Mesenchymal stem cell (in vitro differentiated cells and primary cell): ENCODE data around the gene MKRN2. TPM values are rescaled to one million over a fixed set of nuclear protein-coding genes. Genes with fewer than 3 reads are reported as not detected.

Experiments used
- DNase-seq: peaks from one replicate; pipeline ENCODE4 v3.0.0-alpha.2; 2013
- H2AFZ ChIP-seq: one replicate; pipeline ENCODE4 v1.6.1; 2013; ENCODE audit warnings: low read depth, mild to moderate bottlenecking, control low read depth, inconsistent platforms, low read length, moderate library complexity
- H2AK5ac ChIP-seq: 2 replicates; pipeline ENCODE4 v1.6.1; 2013; ENCODE audit warnings: low read length, moderate library complexity, mild to moderate bottlenecking, inconsistent platforms; ENCODE audit not compliant: severe bottlenecking
- H2BK120ac ChIP-seq: one replicate; pipeline ENCODE4 v1.6.1; 2013; ENCODE audit warnings: low read depth, mild to moderate bottlenecking, inconsistent platforms, low read length, moderate library complexity
- H2BK12ac ChIP-seq, 2 experiments: one replicate each; pipeline ENCODE4 v1.6.1; 2013; ENCODE audit warnings: inconsistent platforms in 2 of 2, low read length in 2 of 2, mild to moderate bottlenecking in 2 of 2, moderate library complexity in 2 of 2, control low read depth in 1 of 2
- H2BK15ac ChIP-seq: one replicate; pipeline ENCODE4 v1.6.1; 2013; ENCODE audit warnings: mild to moderate bottlenecking, low read depth, inconsistent platforms; ENCODE audit not compliant: poor library complexity, severe bottlenecking
- H2BK5ac ChIP-seq: 2 replicates; pipeline ENCODE4 v1.6.1; 2013; ENCODE audit warnings: low read depth, mild to moderate bottlenecking, low read length, control low read depth, inconsistent platforms; ENCODE audit not compliant: poor library complexity, severe bottlenecking
- H3K14ac ChIP-seq, 2 experiments: one replicate each; pipeline ENCODE4 v1.6.1; 2013; ENCODE audit warnings: inconsistent platforms in 2 of 2, low read length in 2 of 2, control low read depth in 1 of 2, mild to moderate bottlenecking in 1 of 2, moderate library complexity in 1 of 2
- H3K18ac ChIP-seq, 2 experiments: one replicate each; pipeline ENCODE4 v1.6.1; 2013; ENCODE audit warnings: inconsistent platforms in 2 of 2, low read length in 2 of 2, control low read depth in 1 of 2, low read depth in 1 of 2, mild to moderate bottlenecking in 1 of 2
- H3K23ac ChIP-seq, 2 experiments: one replicate each; pipeline ENCODE4 v1.6.1; 2013; ENCODE audit warnings: inconsistent platforms in 2 of 2, low read length in 2 of 2, mild to moderate bottlenecking in 2 of 2, moderate library complexity in 2 of 2, control low read depth in 1 of 2
- H3K27ac ChIP-seq: 2 replicates; pipeline ENCODE4 v1.5.1; 2013; ENCODE audit warnings: mild to moderate bottlenecking, moderate library complexity, low read length, control low read depth, inconsistent platforms; ENCODE audit not compliant: poor library complexity, severe bottlenecking
- H3K27me3 ChIP-seq, 2 experiments: 2 replicates each; pipeline versions ENCODE4 v1.6.1 to v1.7.0; 2013; ENCODE audit warnings: low read length in 2 of 2, mild to moderate bottlenecking in 2 of 2, moderate library complexity in 2 of 2, control low read depth in 1 of 2, inconsistent platforms in 1 of 2; ENCODE audit not compliant: control insufficient read depth in 1 of 2, insufficient read depth in 1 of 2
- H3K36me3 ChIP-seq, 2 experiments: 2 replicates each; pipeline versions ENCODE4 v1.6.1 to v1.7.0; 2013; ENCODE audit warnings: low read length in 2 of 2, control low read depth in 1 of 2, inconsistent platforms in 1 of 2, low read depth in 1 of 2, mild to moderate bottlenecking in 1 of 2; ENCODE audit not compliant: insufficient read depth in 2 of 2, control insufficient read depth in 1 of 2
- H3K4ac ChIP-seq, 2 experiments: one replicate each; pipeline ENCODE4 v1.6.1; 2013; ENCODE audit warnings: inconsistent platforms in 2 of 2, low read length in 2 of 2, mild to moderate bottlenecking in 2 of 2, moderate library complexity in 2 of 2, control low read depth in 1 of 2, low read depth in 1 of 2
- H3K4me1 ChIP-seq: 2 replicates; pipeline ENCODE4 v1.6.1; 2013; ENCODE audit warnings: low read depth, low read length, control low read depth; ENCODE audit not compliant: control insufficient read depth, insufficient read depth
- H3K4me2 ChIP-seq: 2 replicates; pipeline ENCODE4 v1.6.1; 2013; ENCODE audit warnings: low read length, mild to moderate bottlenecking, inconsistent platforms; ENCODE audit not compliant: poor library complexity, severe bottlenecking
- H3K4me3 ChIP-seq, 2 experiments: 2 replicates each; pipeline versions ENCODE4 v1.5.1 to v1.7.0; 2013; ENCODE audit warnings: low read length in 2 of 2, mild to moderate bottlenecking in 2 of 2, control low read depth in 1 of 2, low read depth in 1 of 2; ENCODE audit not compliant: insufficient read depth in 1 of 2
- H3K79me1 ChIP-seq: replicated peaks from 2 replicates; pipeline ENCODE4 v1.6.1; 2013; ENCODE audit warnings: mild to moderate bottlenecking, control low read depth, low read length, inconsistent platforms; ENCODE audit not compliant: poor library complexity, severe bottlenecking
- H3K9ac ChIP-seq: 2 replicates; pipeline ENCODE4 v1.7.0; 2013; ENCODE audit warnings: mild to moderate bottlenecking, low read length, moderate library complexity
- H3K9me3 ChIP-seq: 2 replicates; pipeline ENCODE4 v1.7.0; 2013; ENCODE audit warnings: mild to moderate bottlenecking, low read length; ENCODE audit not compliant: control insufficient read depth
- H4K8ac ChIP-seq: one replicate; pipeline ENCODE4 v1.6.1; 2013; ENCODE audit warnings: inconsistent platforms, mild to moderate bottlenecking, low read length, moderate library complexity
- H4K91ac ChIP-seq: one replicate; pipeline ENCODE4 v1.6.1; 2013; ENCODE audit warnings: mild to moderate bottlenecking, low read length, inconsistent platforms
- WGBS: methylation state at CpG from one replicate; pipeline ENCODE4 v1.1.7; 2013; ENCODE audit warnings: mixed read lengths; 5-methylcytosine and 5-hydroxymethylcytosine counted together
- polyA plus RNA-seq, 2 experiments: library from polyadenylated mRNA; stranded (reverse); fragments of 200-250 nt; gene quantifications; one replicate each; pipeline ENCODE4 v1.2.3, GENCODE V29; 2013

MKRN2 gene, protein sequence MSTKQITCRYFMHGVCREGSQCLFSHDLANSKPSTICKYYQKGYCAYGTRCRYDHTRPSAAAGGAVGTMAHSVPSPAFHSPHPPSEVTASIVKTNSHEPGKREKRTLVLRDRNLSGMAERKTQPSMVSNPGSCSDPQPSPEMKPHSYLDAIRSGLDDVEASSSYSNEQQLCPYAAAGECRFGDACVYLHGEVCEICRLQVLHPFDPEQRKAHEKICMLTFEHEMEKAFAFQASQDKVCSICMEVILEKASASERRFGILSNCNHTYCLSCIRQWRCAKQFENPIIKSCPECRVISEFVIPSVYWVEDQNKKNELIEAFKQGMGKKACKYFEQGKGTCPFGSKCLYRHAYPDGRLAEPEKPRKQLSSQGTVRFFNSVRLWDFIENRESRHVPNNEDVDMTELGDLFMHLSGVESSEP
- 21.7 TPM for polyA plus RNA-seq (2013, experiment 1 of 2)
- polyA plus RNA-seq (2013, experiment 2 of 2): 22.3 TPM

GRCh38 chr3:12556690-12557472 lies at the start of gene MKRN2:
Gene MKRN2, plus strand, starts transcription at chr3:12557087. Its CDS starts 64 bp downstream, at chr3:12557151.
- Histone ChIP-seq H3K4me2 (peak within 1 kb of the TSS; percentile 74), H2AFZ (peak within 1 kb of the TSS; percentile 95), H4K91ac (peak within 1 kb of the TSS; percentile 80), H3K9me3 (no peaks in the 10 kb centered on the region), H3K4me3 (peak within 1 kb of the TSS; percentile 91 to 92), H2BK15ac (peak within 1 kb of the TSS; percentile 44), H3K36me3 (no peaks in the 10 kb centered on the region), H2BK120ac (peak within 1 kb of the TSS; percentile 57), H3K9ac (peak within 1 kb of the TSS; percentile 95), H2BK12ac (peak within 1 kb of the TSS in 1 of 2 experiments; percentile 37), H3K14ac (peak within 1 kb of the TSS; percentile 58 to 95), H3K18ac (peak within 1 kb of the TSS; percentile 88 to 97), H3K23ac (peak within 1 kb of the TSS in 1 of 2 experiments; percentile 96), H3K27ac (peak within 1 kb of the TSS; percentile 60), H3K79me1 (no peaks in the 10 kb centered on the region), H4K8ac (peak within 1 kb of the TSS; percentile 92), H2AK5ac (no peak within 1 kb of the TSS), H3K4ac (peak within 1 kb of the TSS; percentile 84 to 93), H2BK5ac (peak within 1 kb of the TSS; percentile 5), H3K4me1 (peaks cover 13% of the 10 kb centered on the region), H3K27me3 (no peaks in the 10 kb centered on the region)
- DNase-seq: peak; percentile 86
- under 1% methylated on average over 72 of the region's 77 CpGs for WGBS

GRCh38 chr3:12507591-12508281 lies 49.2 kb upstream of the MKRN2 start:
- peaks cover 16 to 54% of the 10 kb centered on the region in 2 experiments for H3K36me3 ChIP-seq
- H3K9me3 ChIP-seq: no peaks in the 10 kb centered on the region
- H2BK12ac ChIP-seq: peak overlapping the region in 1 of 2 experiments; percentile 65
- peaks cover 12% of the 10 kb centered on the region for H3K4me1 ChIP-seq
- H2BK15ac ChIP-seq: no peak overlapping the region
- DNase-seq: peak; percentile 60
- peaks cover 12% of the 10 kb centered on the region for H3K79me1 ChIP-seq
- H2BK120ac ChIP-seq: peak overlapping the region; percentile 66
- H2AK5ac ChIP-seq: peak overlapping the region; percentile 38
- no peak overlapping the region for H2AFZ ChIP-seq
- no peak overlapping the region for H4K91ac ChIP-seq
- H2BK5ac ChIP-seq: peak overlapping the region; percentile 51
- no peak overlapping the region for H3K14ac ChIP-seq
- peak overlapping the region; percentile 45 for H4K8ac ChIP-seq
- H3K4me3 ChIP-seq: peak overlapping the region in 1 of 2 experiments; percentile 55
- WGBS: 56% methylated on average over 8 of the region's 8 CpGs
- peak overlapping the region; percentile 69 for H3K9ac ChIP-seq
- peak overlapping the region; percentile 87 for H3K27ac ChIP-seq
- peak overlapping the region; percentile 44 for H3K4me2 ChIP-seq
- H3K27me3 ChIP-seq: no peaks in the 10 kb centered on the region
- H3K18ac ChIP-seq: peak overlapping the region; percentile 79 to 90
- peak overlapping the region; percentile 13 to 37 for H3K4ac ChIP-seq
- H3K23ac ChIP-seq: no peak overlapping the region

DNA sequence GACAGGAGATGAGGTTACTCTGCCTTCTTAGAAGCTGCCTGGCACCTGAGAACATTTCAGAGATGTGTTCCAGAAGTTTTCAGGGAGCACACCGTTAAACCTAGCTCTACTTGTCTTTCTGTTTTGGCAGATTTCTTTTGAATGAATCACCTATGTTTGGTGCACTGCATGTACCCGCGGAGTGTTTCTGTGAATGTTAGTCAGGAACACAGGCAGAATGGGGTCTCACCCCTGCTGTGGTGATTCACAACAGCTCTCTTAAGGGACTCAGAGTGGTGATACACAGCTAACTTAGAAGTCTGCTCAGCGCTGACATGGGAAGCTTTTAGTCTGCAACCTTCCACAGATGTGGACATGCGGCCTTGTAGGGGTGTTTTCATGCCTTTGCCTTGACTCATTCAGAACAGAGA lies 48.6 kb upstream of the MKRN2 start:
- H4K8ac ChIP-seq: no peak overlapping the region
- peak overlapping the region in 1 of 2 experiments; percentile 55 for H3K4me3 ChIP-seq

More for the DNA sequence above, 48.6 kb upstream of the MKRN2 start:
- Histone ChIP-seq H3K4me2 (peak overlapping the region; percentile 44), H4K91ac (no peak overlapping the region), H3K23ac (no peak overlapping the region), H3K4me1 (peaks cover 12% of the 10 kb centered on the region), H2BK120ac (peak overlapping the region; percentile 66), H2AFZ (no peak overlapping the region), H3K36me3 (peaks cover 15 to 53% of the 10 kb centered on the region in 2 experiments), H2BK15ac (no peak overlapping the region), H2BK12ac (peak overlapping the region in 1 of 2 experiments; percentile 65), H3K18ac (no peak overlapping the region), H3K27ac (peak overlapping the region; percentile 87), H3K9me3 (no peaks in the 10 kb centered on the region), H3K14ac (no peak overlapping the region), H3K4ac (no peak overlapping the region), H3K79me1 (peaks cover 12% of the 10 kb centered on the region), H2AK5ac (no peak overlapping the region), H3K9ac (peak overlapping the region; percentile 69), H2BK5ac (no peak overlapping the region), H3K27me3 (no peaks in the 10 kb centered on the region)
- peak; percentile 97 for DNase-seq
- 3% methylated on average over 5 of the region's 5 CpGs for WGBS
